Measurements from ENCODE around the gene ERRFI1.
"Not testable (repeated sequence)": the region's sequence is repeated elsewhere in the genome, so short reads cannot be mapped to it uniquely, and the experiment has no call there.

Gene ERRFI1

DNA sequence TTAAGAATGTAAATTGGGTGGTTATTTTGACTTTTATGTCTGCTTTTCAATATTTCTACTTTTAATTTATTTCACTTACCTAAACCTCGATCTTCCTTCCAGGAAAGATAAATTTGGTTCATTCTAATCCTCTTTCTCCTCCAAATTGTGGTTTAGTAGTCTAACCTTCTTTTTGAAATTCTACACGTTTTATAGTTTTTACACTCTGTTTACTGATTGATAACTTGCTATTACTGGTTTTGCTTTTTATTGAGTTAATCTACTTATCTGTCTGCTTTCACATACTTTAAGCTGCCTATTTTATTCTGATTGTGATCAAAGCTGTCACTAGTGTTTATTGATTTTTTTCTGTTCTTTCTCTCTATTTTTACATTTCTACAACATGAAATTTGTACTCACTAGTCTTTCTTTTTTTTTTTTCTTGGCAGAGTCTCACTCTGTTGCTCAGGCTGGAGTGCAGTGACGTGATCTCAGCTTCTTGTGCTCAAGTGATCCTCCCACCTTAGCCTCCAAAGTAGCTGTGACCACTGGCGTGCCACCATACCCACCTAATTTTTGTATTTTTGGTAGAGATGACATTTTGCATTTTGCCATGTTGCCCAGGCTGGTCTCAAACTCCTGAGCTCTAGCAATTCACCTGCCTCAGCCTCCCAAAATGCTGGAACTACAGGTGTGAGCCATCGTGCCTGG is 27.9 kb upstream of the ERRFI1 start:
- no peak overlapping the region for H3K4me3 ChIP-seq (ENCODE audit: low read depth, low read length)
- TF ChIP-seq, protein P1, sequence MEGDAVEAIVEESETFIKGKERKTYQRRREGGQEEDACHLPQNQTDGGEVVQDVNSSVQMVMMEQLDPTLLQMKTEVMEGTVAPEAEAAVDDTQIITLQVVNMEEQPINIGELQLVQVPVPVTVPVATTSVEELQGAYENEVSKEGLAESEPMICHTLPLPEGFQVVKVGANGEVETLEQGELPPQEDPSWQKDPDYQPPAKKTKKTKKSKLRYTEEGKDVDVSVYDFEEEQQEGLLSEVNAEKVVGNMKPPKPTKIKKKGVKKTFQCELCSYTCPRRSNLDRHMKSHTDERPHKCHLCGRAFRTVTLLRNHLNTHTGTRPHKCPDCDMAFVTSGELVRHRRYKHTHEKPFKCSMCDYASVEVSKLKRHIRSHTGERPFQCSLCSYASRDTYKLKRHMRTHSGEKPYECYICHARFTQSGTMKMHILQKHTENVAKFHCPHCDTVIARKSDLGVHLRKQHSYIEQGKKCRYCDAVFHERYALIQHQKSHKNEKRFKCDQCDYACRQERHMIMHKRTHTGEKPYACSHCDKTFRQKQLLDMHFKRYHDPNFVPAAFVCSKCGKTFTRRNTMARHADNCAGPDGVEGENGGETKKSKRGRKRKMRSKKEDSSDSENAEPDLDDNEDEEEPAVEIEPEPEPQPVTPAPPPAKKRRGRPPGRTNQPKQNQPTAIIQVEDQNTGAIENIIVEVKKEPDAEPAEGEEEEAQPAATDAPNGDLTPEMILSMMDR (IDR thresholded peaks at IDR 0.05; ENCODE audit: insufficient read depth, low read depth, low read length, missing control alignments) = no peak
- DNase-seq (ENCODE audit: low read depth) = no peak

DNA sequence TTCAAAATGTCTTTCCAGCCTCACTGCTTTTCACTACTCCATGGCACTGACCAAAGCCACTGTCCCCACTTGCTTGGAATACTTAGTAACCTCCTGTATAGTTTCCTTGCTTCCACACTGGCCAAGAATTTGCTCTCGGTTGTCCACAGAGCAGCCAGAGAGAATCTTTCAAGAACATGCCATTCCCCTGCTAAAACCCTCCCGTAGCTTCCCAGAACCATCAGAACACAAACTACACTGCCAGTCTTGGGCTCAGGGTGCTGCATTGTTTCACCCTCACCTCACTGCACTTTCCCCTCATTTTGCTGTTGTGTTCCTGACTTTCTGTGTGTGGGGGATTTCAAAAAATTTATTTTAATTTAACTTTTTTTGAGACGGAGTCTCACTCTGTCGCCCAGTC is 25.5 kb upstream of the ERRFI1 start:
- no peak overlapping the region for H3K4me3 ChIP-seq (ENCODE audit: low read depth, low read length)
- DNase-seq (ENCODE audit: low read depth) = no peak
- TF ChIP-seq, protein P1 (IDR thresholded peaks at IDR 0.05; ENCODE audit: insufficient read depth, low read depth, low read length, missing control alignments) = no peak

DNA sequence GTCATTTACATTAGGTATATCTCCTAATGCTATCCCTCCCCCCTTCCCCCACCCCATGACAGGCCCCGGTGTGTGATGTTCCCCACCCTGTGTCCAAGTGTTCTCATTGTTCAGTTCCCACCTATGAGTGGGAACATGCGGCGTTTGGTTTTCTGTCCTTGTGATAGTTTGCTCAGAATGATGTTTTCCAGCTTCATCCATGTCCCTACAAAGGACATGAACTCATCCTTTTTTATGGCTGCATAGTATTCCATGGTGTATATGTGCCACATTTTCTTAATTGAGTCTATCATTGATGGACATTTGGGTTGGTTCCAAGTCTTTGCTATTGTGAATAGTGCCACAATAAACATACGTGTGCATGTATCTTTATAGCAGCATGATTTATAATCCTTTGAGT is 23.1 kb upstream of the ERRFI1 start:
- DNase-seq (ENCODE audit: low read depth) = not testable (repeated sequence)

DNA sequence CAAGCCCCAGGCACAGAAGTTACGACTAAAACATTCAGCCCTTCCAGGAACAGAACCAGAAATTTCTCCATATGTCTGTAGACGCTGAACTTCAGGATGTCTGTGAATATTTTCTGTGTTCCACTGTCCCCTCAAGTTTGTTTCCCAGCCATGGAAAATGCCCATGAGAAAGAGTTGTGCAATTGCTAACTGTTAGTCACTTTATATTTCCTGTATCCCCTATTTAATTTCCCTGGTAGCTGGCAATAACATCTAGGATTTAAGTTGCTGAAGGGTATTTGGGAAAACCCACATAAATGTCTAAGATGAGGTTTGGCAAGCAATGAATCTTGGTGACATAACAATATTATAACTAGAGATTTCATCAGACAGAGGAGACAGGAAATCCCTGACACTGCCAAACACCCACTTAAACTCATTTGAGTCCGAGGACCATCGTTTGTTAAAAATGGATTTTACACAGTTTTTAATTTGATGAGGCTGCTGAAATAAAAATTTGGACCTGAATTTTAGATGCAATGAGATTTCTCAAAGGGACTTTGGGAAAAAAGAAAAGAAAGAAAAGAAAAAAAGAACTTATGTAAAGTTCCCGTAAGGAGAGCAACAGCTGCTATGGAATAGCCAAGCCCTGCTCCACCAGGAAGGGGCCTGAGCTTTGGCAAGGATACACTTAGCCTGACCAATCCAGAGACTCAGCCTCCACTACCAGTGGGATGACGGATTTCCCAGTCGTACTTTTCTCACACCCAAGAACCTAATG is 21.8 kb upstream of the ERRFI1 start:
- H3K4me3 ChIP-seq (ENCODE audit: low read depth, low read length) = no peak overlapping the region
- DNase-seq (ENCODE audit: low read depth) = no peak
- TF ChIP-seq, protein P1 (IDR thresholded peaks at IDR 0.05; ENCODE audit: insufficient read depth, low read depth, low read length, missing control alignments) = no peak

More for the DNA sequence above, 23.1 kb upstream of the ERRFI1 start:
- H3K4me3 ChIP-seq (ENCODE audit: low read depth, low read length) = not testable (repeated sequence)

DNA sequence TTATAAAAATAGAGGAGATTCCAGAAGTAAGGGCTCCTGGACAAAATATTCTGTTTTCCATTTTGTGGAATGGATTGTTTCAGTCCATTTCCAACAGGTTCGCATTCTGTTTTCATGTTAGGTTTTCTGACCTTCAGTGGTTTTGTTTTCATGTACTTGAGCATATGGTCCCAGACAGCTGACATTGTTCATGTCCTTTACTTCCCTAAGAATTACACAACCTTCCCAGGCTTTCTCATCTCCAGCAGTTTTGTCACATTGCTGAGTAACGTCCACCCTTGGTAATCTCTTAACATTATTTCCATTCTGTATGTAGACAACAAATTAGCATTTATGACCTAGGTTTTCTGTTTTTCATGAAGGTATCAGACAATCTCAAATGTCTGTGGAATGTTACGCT is 21.0 kb upstream of the ERRFI1 start:
- H3K4me3 ChIP-seq (ENCODE audit: low read depth, low read length) = no peak overlapping the region
- no peak for DNase-seq (ENCODE audit: low read depth)
- TF ChIP-seq, protein P1 (IDR thresholded peaks at IDR 0.05; ENCODE audit: insufficient read depth, low read depth, low read length, missing control alignments) = no peak

DNA sequence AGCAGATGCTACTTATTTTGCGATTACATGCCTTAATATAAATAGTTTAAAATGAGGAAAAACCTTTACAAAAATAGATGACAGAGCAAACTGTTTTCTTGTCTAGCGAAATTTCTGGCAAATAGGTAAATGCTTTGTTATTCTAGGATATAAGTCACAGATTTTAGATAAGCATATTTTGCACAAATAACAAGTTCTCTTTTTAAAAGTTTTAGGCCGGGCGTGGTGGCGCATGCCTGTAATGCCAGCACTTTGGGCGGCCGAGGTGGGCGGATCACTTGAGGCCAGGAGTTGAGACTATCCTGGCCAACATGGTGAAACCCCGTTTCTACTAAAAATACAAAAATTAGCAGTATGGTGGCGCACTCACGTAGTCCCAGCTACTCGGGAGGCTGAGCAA is 20.3 kb upstream of the ERRFI1 start:
- no peak for DNase-seq (ENCODE audit: low read depth)
- TF ChIP-seq, protein P1 (IDR thresholded peaks at IDR 0.05; ENCODE audit: insufficient read depth, low read depth, low read length, missing control alignments) = no peak

DNA sequence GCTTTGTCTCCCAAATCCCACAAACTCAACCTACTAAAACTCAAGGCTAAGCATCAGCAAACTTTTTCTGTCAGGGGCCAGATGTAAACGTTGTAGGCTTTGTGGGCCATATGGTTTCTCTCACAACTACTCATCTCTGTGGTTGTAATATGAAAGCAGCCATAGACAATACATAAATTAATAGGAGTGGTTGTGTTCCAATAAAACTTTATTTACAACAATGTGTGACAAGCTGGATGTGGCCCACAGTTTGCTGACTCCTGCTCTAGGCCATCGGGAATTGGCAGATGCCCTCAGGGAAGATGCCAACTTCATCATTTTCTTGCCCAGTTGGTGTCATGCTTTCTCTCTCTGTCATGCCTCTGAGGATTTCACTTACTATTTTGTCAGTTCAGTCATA is 17.5 kb upstream of the ERRFI1 start:
- DNase-seq (ENCODE audit: low read depth) = no peak
- TF ChIP-seq, protein P1 (IDR thresholded peaks at IDR 0.05; ENCODE audit: insufficient read depth, low read depth, low read length, missing control alignments) = no peak
- H3K4me3 ChIP-seq (ENCODE audit: low read depth, low read length) = no peak overlapping the region

More for the DNA sequence above, 20.3 kb upstream of the ERRFI1 start:
- H3K4me3 ChIP-seq (ENCODE audit: low read depth, low read length) = no peak overlapping the region
